Measurements from ENCODE around the gene F2. TPM values are rescaled to one million over a fixed set of nuclear protein-coding genes. Genes with fewer than 3 reads are reported as not detected.

F2 gene
- total RNA-seq, 1 donor from 2014 or later, result not detected

DNA sequence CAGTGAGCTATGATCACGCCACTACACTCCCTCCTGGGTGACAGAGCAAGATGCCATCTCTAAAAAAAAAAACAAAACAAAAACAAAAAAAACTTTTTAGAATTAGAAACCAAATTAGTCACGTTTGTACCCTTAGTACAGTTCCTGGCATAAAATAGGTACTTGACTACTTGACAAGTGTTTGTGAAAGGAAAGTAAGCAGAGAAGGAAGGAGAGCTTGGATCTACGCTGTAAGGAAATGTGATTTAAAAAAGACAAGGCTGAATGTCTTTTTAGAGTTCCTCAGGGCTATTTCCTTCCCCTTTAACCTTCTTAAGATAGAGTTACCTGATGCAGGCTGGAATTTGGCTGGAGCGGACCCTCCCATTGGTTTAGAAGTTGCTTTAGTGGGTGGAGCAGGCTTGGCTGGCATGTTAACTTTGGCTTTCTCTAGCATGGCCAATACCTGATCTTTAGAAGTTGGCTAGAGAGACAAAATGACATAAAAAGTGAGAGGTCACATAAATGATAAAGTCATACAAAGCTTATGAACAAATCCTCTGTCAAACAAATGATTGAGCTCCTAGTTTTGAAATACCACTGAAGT lies 50.7 kb downstream of the F2 start:
- ATAC-seq, result no peak
- intact Hi-C loops (cut with DNase I), result no loop called here
- DNase-seq (ENCODE audit: missing footprints), result no peak

GRCh38 chr11:46776878-46777277 lies 57.9 kb downstream of the F2 start:
- intact Hi-C loops (cut with DNase I), result no loop called here
- no peak for ATAC-seq
- DNase-seq (ENCODE audit: missing footprints), result no peak

GRCh38 chr11:46778416-46778815 lies 59.4 kb downstream of the F2 start:
- ATAC-seq, result no peak
- no peak for DNase-seq (ENCODE audit: missing footprints)
- intact Hi-C loops (cut with DNase I), result no loop called here

Small RNA genes within 50 kb of the gene (microRNA-seq; reads per million reads assigned to microRNA genes)
- not detected for gene MIR5582

Other genes with a start within 250 kb of the F2 start
- 14.8 TPM for gene AMBRA1, start 125.2 kb upstream of the F2 start, total RNA-seq
- 3.5 TPM for gene HARBI1, start 102.0 kb upstream of the F2 start, total RNA-seq
- gene ATG13, start 101.7 kb upstream of the F2 start, total RNA-seq, result 39.4 TPM
- gene ARHGAP1, start 18.6 kb upstream of the F2 start, total RNA-seq, result 68.4 TPM
- gene ZNF408, start 18.2 kb upstream of the F2 start, total RNA-seq, result 6.0 TPM
- 70.3 TPM for gene CKAP5, start 127.1 kb downstream of the F2 start, total RNA-seq
- gene LRP4, start 199.3 kb downstream of the F2 start, total RNA-seq, result 17.5 TPM
- 11.0 TPM for gene CSTPP1, start 217.5 kb downstream of the F2 start, total RNA-seq